GM21390 (cell line): ENCODE measurements around the gene ALOXE3.

Source experiments
- ATAC-seq: cut with Tn5 transposase; IDR thresholded peaks from one replicate; pipeline ENCODE4 v1.9.1; 2021; ENCODE audit not compliant: unreplicated experiment

The ALOXE3 gene

DNA sequence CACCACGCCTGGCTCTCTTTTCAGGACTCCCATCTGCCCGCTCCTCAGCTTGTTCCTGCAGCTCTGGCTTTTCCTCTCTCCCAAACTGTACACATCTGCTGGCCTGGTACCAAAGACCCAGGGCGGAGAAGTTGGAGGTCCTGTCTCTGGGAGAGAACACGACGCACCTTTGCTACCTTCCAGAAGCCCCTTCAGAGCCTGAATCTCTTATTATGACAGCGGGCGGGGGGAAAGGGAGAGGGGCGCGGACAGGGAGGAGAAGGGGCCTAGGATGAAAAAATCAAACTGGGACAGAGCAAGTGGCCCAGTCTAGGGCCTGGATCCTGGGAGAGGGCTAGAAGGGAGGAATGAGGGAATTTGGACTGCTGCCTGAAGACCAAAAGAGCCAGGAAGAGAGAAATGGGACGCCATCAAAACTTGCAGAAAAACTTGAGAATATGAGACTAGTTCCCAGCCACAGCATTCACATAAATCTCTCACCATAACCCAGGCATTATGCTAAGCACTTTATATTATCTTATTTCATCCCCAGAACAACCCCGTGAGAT lies 36.4 kb upstream of the ALOXE3 start:
- ATAC-seq, result no peak

DNA sequence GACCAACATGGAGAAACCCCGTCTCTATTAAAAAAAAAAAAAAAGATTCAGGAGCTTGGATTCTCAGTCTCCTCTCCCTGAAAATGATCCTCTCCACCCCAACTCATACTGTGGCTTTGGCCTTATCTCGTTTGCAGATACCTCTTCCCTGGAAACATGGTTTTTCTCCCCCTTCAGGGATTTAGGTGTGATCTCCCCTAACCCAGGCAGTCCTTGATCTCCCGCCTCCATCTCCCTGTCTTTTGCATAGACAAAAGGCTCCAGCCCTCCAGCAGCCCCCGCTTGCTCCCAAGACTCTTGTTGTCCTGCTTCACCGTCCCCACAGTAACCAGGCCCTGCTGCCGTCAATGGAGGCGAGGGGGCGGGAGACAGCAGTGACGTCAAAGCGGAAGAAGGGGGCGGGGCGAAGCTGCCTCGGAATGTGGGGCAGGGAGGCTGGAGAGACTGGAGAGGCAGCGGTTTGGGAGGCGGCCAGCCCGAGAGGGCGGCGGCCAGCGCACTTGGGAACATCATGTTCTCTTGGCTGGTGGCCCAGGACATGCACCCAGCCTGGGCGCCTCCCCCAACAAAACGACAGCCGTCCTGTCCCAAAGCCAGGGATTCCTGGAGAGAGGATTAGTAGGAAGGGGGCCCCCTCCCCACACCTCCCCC lies 35.8 kb upstream of the ALOXE3 start:
- no peak for ATAC-seq

DNA sequence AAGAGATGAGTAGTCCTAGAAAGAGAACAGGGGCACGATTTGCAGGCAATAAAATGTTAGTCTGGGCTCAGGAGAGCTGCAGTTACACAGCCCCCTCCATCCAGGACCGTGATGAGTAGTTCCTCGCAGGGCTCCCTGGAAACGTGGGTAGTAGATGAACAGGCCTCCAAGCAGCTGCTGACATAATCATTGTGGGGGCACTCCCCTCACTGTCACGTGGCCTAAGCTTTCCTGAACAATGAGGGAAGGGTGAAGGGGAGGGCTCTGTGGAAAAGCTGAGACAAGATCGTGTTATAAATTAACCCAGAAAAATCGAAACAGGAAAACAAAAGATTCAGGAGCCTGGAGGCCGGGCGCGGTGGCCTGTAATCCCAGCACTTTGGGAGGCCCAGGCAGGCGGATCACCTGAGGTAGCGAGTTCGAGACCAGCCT lies 35.2 kb upstream of the ALOXE3 start:
- ATAC-seq, result no peak

DNA sequence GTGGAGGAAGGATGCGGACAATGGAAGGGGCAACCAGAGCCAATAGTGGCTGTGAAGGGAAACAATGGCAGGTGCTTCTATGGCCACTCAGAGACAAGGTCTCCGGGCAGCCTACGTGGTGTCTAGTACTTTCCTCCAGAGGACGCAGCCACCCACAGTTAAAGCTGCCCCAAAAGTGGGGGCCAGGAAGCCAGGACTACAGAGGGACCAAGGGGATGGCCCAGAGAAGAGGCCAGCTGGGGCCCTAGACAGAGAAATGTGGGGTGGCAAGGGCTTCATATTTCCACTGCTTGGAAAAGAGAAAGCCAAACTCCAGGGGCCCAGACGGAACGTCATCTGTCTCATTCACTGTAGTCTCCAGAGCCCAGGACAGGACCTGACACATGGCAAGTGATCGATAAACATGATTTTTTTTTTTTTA lies 34.7 kb upstream of the ALOXE3 start:
- no peak for ATAC-seq

DNA sequence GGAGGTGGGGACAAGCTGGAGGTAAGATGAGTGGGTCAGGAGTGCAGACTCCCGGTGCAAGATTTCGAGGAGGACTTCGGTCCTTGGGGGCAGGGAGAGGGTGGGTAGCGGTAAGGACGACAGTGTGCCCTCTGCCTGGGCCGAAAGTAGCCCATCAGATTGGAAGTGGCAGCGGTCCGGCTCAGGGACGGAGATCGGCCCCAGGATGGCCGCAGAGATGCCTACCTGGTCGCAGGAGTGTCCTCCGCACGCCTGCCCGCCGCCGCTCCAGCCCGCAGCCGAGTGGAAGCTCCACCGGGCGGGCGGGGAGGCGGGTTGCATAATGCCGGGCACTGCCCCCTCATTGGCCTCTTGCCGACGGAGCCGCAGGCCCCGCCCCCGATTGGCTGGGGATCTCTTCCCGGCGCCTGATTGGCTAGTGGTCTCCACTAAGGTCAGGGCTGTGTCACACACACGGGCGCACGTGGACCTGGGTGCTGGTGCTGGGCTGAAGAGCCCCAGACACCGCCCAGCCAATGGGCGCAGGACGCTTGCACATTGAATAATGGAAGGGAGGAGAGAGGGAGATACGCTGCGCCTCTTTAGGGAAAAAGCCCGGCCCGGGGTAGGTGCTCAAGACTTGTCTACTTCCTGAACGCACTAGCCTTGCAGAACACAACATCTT lies 33.9 kb upstream of the ALOXE3 start, which contains the start of gene PER1:
PER1 (minus strand) TSS at position 293 of the 664 bp plus-strand sequence. CDS start 1,698 bp downstream, outside the sequence.
- ATAC-seq, result peak; percentile 21

DNA sequence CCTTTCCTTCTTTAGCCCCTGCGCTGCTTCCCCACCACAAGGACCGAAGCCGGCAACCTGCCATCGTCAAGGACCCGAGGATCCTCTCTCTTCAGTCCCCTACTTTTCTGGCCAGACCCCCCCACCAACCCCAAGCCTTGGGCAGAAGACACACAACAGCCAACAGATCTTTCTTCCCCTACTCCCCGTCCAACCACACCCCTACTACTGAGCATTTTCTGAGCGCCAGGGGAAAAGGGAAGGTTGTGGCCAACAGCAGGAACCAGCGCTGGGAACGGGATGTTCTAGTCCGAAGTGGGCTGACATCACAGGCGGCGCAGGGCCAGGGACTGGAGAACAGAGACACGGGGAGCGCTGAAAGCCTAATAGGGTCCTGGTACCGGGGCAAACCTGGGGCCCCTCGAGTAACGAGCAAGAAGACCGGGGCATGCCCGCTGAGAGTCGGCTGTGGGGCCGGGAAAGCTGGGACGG lies 33.4 kb upstream of the ALOXE3 start:
- ATAC-seq, result no peak

DNA sequence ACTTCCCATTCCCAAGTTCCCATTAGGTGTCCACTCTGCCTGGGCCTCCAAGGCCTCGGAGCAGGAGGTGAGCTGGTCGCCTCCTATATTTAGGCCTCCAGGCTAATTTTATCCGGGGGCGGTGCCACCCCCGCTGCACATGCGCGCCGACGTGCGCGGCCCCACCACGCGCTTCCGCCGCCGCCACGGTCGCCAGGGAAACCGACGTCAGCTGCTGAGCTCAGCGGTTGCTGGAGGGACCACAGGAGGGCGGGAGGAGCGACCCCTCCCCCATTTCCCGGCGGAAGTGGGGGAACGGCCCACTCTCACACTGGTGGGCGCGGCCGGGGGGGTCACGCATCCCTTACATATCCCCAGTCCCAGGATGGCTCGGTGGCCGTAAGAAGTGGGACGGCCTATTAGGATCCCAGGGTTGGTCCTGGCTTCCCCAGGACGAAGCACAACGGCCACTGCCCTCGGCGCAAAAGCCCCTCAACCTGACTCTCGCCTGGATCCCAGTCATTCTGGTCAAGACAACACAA lies 32.9 kb upstream of the ALOXE3 start:
- ATAC-seq, result peak; percentile 47

DNA sequence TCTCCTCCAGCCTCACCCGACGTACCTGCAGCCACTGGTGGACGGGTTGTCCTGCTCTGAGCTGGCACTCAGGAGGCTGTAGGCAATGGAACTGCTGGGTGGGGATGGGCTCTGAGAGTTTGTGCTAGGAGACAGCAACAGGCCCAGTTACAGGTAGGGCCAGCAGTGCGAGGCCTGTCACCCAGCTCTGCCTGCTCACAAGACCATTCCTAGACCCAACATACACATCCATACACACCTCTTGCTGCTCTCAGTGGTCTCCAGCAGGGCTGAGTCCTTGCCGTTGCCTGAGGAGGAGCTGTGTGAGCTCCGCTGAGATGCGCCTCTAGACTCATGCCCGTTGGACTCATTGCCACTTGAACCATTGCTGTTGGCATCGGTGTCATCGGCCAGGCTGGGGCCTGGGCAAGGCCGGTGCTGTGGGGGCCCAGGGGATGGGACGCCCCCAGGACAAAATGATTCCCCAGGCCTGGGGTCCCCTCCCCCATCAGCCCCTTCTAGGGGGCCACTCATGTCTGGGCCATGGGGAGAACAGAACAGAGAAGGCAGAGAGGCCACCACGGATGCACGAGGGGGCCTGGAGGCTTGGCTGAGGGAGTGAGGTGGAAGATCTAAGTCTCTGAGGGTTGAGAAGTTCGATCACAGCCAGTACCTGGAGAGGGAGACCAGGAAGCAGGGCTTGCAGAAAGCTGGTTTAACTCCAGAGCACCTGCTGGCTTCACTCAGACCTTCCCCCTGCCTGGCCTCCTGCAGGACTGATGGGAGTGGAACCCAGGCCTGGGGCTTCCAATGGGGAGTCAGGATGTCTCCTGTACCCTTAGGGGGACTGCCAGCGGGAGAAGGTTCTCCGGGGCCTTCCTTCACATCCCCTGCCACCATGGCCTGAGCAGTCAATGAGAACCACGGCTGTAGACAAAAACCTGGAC lies 32.1 kb upstream of the ALOXE3 start:
- ATAC-seq, result no peak

DNA sequence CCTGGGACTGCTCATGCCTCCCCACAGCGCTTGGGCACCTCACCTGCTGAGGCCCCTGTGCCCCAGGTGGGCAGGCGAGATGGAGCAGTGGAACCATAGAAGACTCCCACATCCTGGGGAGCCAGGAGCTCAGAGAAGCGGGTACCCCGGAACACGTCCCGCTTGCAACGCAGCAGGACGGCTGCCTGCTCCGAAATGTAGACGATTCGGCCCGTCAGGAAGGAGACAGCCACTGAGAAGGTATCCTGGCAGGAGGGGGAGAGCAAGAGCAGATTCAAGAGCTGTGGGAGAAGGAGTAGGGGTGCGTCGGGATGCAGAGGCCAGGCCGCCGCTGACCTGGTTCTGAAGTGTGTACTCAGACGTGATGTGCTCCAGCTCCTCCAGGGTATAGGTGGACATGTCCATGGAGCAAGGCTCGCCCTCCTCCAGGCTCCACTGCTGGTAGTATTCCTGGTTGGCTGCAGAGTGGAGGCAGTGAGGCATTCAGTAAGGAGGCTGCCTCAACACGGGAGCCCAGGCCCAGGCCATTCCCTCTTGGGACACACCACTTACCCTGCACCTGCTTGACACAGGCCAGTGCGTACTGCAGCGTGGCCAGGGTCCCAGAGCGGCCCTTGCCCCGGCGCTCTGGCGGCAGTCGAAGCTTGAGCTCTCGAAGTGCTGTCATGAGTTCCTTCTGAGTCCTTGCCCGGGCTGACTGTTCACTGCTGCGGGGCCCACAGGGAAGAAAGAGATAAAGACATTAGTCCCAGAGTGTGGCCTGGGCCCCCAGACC lies 31.3 kb upstream of the ALOXE3 start:
- no peak for ATAC-seq

DNA sequence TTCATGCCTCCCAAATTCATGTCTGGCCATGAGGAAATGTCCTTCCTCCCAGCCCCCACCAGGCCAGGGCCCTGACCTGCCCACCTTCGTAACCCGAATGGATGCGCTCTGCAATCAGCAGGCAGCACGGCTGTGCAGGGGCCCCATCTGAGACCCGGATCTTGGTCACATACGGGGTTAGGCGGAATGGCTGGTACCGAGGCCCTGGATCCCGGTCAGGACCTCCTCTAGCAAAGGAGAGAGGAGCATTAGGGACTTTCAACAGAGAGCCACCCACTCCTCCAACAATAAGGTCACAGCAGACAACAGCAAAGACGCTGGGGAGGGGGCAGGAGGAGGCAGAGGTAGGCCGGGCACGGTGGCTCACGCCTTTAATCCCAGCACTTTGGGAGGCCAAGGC lies 30.2 kb upstream of the ALOXE3 start:
- no peak for ATAC-seq

DNA sequence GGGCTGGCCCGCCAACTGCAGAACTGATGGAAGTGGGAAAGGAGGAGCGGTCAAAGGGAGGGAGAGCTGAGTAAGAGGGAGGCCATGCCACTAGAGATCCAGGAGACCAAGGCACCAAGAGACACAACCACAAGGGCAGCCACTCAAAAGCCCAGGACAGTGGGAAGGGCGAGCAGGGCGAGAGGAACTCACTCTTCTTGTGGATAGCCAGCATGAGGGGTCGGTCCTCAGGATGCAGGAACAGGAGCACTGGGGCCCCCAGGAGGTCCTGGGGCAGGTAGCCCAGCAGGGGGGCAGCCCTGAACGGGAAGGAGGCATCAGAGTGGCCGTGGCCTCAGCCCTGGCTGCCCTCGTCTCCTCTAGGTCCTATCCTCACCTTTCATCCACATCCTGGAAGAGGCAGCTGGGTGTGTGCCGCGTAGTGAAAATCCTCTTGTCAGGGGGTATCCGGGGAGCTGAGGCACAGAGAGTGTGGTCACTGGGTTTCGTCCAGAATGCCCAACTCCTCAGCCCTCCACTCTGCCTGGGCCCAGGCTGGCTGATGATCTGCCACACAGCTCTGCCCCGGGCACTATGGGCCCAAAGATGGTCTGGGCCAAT lies 29.6 kb upstream of the ALOXE3 start:
- ATAC-seq, result no peak

DNA sequence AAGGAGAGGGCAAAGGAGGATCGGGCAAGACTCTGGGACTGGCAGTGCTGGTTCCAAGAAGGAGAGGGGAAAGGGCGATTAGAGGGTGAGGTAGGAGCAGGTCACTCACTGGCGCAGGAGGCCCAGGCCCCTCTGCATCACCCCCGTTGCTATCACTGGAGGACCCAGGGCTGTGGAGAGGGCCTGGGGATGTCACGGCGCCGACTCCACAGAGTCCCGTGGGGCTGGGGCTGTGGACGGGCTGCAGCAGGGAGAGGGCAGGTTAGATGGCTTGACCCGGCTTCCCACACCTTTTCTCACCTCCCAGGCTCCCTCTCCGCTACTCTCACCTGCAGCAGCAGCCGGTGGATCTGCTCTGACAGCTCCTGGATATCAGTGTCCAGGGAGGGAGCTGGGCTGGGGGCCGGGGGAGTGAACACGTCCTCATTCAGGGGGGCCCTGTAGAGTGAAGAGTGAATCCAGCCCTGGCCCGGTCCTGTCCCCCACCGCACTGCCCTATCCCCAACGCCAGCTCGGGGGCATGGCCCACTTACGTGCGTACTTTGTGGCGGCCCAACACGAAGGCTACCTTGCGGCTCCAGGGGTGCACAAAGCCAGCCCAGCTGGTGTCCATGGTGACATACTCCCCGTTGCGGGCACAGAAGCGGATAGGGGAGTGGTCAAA lies 29.0 kb upstream of the ALOXE3 start:
- no peak for ATAC-seq

DNA sequence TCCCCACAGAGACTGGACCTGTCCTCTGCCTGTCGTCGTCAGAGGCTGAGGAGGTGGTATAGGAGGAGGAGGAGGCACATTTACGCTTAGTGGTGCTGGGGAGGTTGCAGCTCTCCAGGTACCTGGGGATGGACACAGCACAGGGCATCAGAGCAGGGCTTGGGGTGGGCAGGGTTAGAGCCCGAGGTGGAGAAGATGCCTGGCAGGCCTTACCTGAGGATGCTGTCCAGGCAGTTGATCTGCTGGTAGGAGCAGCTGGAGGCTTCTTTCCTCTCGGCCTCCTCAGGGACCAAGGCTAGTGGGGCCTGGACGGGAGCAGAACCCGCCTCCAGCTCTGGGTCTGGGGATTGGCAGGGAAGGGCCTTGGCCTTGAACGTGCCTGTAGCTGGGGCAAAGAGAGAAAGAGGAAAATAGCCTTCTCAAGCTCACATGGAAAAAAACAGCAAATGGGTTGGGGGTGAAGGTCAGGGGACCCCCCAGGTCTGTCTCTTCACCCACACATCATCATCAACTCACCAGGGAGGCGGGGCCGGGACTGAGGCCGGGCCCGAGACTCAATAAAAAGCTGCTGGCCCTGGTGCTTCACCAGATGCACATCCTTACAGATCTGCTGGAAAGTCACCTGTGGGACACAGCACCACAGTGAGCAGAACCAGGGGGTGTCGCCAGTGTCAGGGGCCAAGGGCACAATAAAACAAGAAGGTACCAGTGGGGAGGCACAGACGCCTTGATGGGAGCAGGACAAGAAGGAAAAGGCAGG lies 28.2 kb upstream of the ALOXE3 start:
- no peak for ATAC-seq

DNA sequence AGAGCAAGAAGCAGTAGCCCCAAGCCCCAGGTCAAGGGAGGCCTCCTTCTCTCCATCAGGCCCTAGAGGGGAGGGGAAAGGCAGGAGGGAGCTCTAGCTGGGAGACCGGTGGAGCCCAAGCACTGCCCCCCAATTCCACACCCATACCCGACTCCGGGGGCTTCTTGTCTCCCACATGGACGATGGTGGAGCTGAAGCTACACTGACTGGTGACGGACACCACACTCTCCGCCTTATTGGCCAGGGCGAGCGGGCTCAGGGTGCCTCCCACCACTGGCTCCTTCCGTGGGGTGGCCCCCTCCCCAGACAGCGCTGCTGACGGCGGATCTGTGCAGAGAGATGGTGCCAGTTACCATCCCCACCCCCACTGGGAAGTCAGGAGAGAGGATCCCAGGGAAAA lies 27.5 kb upstream of the ALOXE3 start:
- ATAC-seq, result no peak

DNA sequence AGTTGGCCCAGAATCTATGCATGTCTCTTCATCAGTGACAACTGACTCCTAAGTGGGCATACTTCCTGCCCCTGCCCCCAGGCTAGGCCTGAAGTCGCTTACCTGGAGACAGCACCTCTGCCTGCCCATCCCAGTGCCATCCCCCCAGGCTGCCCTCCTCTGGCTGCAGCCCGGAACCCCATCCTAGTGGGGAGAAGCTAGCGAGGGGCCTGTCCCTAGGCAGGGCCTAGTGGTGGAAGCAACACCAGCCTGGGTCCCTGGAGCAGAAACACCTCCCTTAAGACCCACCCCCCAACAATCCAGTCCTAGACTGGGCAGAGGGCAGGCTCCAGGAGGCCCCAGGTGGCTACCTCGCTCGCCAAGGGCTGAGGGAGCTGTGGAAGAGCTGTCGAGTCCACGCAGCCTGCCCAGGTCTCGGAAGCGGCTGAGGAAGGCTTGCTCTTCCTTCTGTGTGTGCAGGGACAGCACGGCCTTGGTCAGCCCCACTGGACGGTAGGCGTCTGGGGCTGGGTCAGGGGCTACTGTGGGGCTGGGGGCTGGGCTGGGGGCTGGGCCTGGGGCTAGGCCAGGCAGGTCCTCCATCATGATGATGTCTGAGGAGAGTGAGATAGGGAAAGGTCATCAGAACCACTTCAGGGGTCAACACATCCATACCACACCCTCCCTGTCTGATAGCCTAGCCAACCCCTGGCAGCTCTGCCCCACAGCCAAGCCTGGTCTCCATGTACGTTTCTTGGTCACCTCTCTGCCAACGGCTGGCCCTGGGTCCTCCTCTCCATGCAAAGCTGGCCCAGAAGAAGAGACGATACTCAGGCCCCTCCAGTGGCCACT lies 26.3 kb upstream of the ALOXE3 start:
- ATAC-seq, result no peak

DNA sequence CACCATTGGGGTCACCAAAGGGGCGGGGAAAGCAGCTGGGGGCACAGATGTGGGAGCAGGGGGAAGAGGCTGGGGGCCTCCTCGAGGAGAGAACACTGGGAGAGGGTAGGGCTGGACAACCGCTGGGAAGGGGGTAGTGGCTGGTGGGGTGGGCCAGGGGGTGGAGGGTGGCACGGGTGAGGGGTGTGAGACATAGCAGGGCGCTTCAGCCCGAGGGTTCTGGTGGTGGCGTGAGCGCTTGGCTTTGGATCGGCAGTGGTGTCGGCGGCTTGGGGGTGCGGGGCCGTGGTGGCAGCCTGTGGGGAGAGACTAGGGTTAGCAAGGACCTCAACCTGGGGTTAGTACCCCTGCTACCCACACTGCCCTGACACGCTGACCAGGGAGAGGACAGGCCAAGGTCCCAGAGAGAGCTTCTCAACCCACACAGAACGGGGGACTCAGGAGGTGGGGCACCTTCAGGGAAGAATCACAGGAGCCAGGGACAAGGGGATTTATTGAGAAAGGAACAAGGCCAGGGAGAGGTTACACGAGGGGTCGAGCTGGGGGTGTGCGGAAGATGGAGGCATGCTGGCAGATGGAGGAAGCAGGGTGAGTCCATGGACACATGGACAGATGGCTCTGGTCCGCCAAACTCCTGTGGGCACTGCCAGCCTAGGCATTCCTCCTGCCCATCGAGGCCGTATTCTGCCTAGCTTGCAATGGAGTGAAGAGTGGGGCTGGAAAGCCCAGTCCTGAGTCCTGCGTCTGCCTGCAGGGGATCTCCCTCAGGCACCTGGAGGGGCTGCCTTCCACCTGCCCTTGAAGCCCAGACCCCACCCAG lies 25.5 kb upstream of the ALOXE3 start:
- no peak for ATAC-seq
